Panc1 (cell line): ENCODE results near the gene MAB21L3.

Experiments used
- POLR2AphosphoS5 ChIP-seq: IDR thresholded peaks from 2 replicates; pipeline ENCODE4 v1.6.1; 2012; ENCODE audit warnings: mild to moderate bottlenecking, low read depth, low read length, moderate library complexity
- REST ChIP-seq, 2 experiments: IDR thresholded peaks; 2 replicates each; pipeline ENCODE4 v1.6.1; 2011 to 2012; ENCODE audit warnings: low read depth in 2 of 2, control low read depth in 1 of 2, low read length in 1 of 2, mild to moderate bottlenecking in 1 of 2, moderate library complexity in 1 of 2; ENCODE audit not compliant: insufficient read depth in 1 of 2
- SIN3A ChIP-seq: IDR thresholded peaks from 2 replicates; pipeline ENCODE4 v1.6.1; 2012; ENCODE audit warnings: low read depth, mild to moderate bottlenecking, low read length, moderate library complexity, borderline replicate concordance; ENCODE audit not compliant: insufficient read depth
- TF ChIP-seq, protein P1 (sequence below): fragments of 450-650 bp; IDR thresholded peaks from 2 replicates; pipeline ENCODE4 v1.5.1; 2017; ENCODE audit warnings: mild to moderate bottlenecking

DNA sequence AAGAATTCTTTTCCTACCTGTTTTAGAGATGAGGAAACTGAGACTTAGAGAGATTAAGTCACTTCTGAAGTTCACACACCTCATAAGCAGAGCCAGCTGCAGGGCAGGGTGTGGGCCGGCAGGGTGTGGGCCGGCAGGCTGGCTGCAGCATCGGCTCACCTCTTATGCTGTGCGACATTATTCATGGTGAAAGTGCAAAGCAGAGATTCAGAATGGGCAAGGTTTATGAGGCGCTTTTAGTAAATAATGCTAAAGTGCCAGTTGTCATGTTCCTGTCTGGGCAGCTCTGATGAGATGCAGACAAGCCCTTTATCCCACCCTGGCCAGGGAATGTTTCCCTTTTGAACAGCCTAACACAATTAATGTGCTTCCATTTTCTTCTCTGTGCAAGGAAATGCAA, 14.6 kb downstream of the MAB21L3 start:
- TF ChIP-seq, protein P1, sequence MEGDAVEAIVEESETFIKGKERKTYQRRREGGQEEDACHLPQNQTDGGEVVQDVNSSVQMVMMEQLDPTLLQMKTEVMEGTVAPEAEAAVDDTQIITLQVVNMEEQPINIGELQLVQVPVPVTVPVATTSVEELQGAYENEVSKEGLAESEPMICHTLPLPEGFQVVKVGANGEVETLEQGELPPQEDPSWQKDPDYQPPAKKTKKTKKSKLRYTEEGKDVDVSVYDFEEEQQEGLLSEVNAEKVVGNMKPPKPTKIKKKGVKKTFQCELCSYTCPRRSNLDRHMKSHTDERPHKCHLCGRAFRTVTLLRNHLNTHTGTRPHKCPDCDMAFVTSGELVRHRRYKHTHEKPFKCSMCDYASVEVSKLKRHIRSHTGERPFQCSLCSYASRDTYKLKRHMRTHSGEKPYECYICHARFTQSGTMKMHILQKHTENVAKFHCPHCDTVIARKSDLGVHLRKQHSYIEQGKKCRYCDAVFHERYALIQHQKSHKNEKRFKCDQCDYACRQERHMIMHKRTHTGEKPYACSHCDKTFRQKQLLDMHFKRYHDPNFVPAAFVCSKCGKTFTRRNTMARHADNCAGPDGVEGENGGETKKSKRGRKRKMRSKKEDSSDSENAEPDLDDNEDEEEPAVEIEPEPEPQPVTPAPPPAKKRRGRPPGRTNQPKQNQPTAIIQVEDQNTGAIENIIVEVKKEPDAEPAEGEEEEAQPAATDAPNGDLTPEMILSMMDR, result no peak
- TF ChIP-seq SIN3A (no peak), POLR2AphosphoS5 (no peak), REST (IDR thresholded peaks at IDR 0.05; ENCODE audit: insufficient read depth in 1 of 2, low read depth in 2 of 2, low read length in 1 of 2) (no peak)
